Left lung (tissue), 14 donors: Measurements from ENCODE around the gene ASB11. TPM values are rescaled to one million over a fixed set of nuclear protein-coding genes. Genes with fewer than 3 reads are reported as not detected.
A peak's percentile ranks its signal among the peaks of the same experiment; 100 is the strongest.

Source experiments
- ATAC-seq: fragments of 200-7000 bp; cut with Tn5 transposase; one replicate; pipeline ENCODE4 v1.9.1; 2020; ENCODE audit warnings: moderate library complexity
- DNase-seq, 4 donors: peaks; one replicate each; pipeline ENCODE4 v3.0.0-alpha.2; 2013 to 2020
- H3K27ac ChIP-seq, 2 donors: fragments of 200-600 bp; sonication (generic) in 1 of 2; one replicate each; pipeline versions ENCODE4 v1.5.0 to v1.8.0; 2020 to 2021
- H3K27me3 ChIP-seq, 2 donors: fragments of 200-600 bp; sonication (generic) in 1 of 2; one replicate each; pipeline versions ENCODE4 v1.5.0 to v1.8.0; 2020 to 2021
- H3K36me3 ChIP-seq, 2 donors: fragments of 200-600 bp; sonication (generic) in 1 of 2; one replicate each; pipeline versions ENCODE4 v1.5.0 to v1.8.0; 2020 to 2021
- H3K4me1 ChIP-seq, 2 donors: fragments of 200-600 bp; one replicate each; pipeline ENCODE4 v1.8.0; 2021
- H3K4me3 ChIP-seq, 2 donors: fragments of 200-600 bp; sonication (generic) in 1 of 2; one replicate each; pipeline versions ENCODE4 v1.5.0 to v1.8.0; 2020 to 2021; ENCODE audit warnings: mild to moderate bottlenecking in 1 of 2
- H3K9me3 ChIP-seq, 2 donors: fragments of 200-600 bp; sonication (generic) in 1 of 2; one replicate each; pipeline versions ENCODE4 v1.5.0 to v1.8.0; 2020 to 2021
- intact Hi-C, 2 donors: fragments of 100-400 bp; cut with DNase I; formaldehyde crosslinking; loops; one replicate each; pipeline versions ENCODE4 v1.11.2 to v1.14.2; 2022
- long read RNA-seq, 12 donors: library from polyadenylated mRNA in 2 of 12; unstranded in 2 of 12; transcript quantifications; one replicate each; pipeline ENCODE4 v2.0.0 and lab custom pipeline, GENCODE V29; 2019 to 2026
- polyA plus RNA-seq, 6 donors: library from polyadenylated mRNA; unstranded; fragments of 120-200 nt; gene quantifications; one replicate each; pipeline ENCODE4 v1.2.1, GENCODE V29; 2013; ENCODE audit not compliant: insufficient read length in 6 of 6
- total RNA-seq, 2 donors: library from RNA; stranded (reverse); fragmentation: NEBNext Ultra II Directional; extraction: Animal tissue kit (Norgen Biotek cat#: 25700); gene quantifications; one replicate each; pipeline ENCODE4 v1.2.1, GENCODE V29; 2021
- TF ChIP-seq, protein P1 (sequence below), 2 donors: fragments of 200-600 bp; sonication (generic) in 1 of 2; IDR thresholded peaks; one replicate each; pipeline versions ENCODE4 v1.5.0 to v1.8.0; 2021; ENCODE audit warnings: antibody characterized with exemption in 2 of 2
- donor health status: DM: no; HTN: yes; CAD: no.
- donor health status: DM: no; HTN: no; CAD: no.

ASB11 gene, protein sequence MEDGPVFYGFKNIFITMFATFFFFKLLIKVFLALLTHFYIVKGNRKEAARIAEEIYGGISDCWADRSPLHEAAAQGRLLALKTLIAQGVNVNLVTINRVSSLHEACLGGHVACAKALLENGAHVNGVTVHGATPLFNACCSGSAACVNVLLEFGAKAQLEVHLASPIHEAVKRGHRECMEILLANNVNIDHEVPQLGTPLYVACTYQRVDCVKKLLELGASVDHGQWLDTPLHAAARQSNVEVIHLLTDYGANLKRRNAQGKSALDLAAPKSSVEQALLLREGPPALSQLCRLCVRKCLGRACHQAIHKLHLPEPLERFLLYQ
- total RNA-seq = under 1 TPM; 0.13 to 0.17 TPM
- under 1 TPM; 0.17 to 0.44 (median 0.30) TPM for polyA plus RNA-seq
- long read RNA-seq, donor 1 = 0 reads
- long read RNA-seq, donor 2 = 0 reads
- long read RNA-seq, donor 3 = 0 reads
- long read RNA-seq, donor 4 = 0 reads
- long read RNA-seq, donor 5 = 0 reads
- long read RNA-seq, donor 6 = 0 reads
- long read RNA-seq, donor 7 = 0 reads
- long read RNA-seq, donor 8 = 0 reads
- long read RNA-seq, donor 9 = 0 reads
- long read RNA-seq, donor 10 = 0 reads
- long read RNA-seq, donor 11 = 0 reads
- long read RNA-seq, donor 12 = 0 reads

DNA sequence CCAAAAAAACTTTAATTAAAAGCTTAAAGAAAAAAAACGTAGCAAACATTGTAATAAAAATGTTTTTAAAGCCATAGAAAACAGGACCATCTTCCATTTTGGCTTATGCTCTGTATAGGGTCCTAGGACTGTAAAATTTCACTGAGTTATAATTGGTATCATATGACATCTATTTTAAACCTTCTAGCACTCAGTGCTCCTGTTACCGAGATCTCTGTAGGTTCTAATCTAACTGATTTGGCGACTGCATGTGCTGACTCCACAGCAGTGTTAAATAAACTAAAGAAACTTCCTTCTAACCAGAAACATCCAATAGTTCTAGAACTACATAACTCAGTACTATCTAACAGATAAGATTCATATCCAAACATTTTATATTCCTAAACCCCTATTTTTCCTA, at the start of gene ASB11:
ASB11 (minus strand) TSS at position 132 of the 400 bp plus-strand sequence; CDS start at position 97, 35 bp downstream.
- Histone ChIP-seq H3K27me3 (no peaks in the 10 kb centered on the region), H3K4me3 (no peak within 1 kb of the TSS), H3K36me3 (no peaks in the 10 kb centered on the region), H3K27ac (no peak within 1 kb of the TSS), H3K4me1 (no peaks in the 10 kb centered on the region), H3K9me3 (no peaks in the 10 kb centered on the region)
- TF ChIP-seq, protein P1, sequence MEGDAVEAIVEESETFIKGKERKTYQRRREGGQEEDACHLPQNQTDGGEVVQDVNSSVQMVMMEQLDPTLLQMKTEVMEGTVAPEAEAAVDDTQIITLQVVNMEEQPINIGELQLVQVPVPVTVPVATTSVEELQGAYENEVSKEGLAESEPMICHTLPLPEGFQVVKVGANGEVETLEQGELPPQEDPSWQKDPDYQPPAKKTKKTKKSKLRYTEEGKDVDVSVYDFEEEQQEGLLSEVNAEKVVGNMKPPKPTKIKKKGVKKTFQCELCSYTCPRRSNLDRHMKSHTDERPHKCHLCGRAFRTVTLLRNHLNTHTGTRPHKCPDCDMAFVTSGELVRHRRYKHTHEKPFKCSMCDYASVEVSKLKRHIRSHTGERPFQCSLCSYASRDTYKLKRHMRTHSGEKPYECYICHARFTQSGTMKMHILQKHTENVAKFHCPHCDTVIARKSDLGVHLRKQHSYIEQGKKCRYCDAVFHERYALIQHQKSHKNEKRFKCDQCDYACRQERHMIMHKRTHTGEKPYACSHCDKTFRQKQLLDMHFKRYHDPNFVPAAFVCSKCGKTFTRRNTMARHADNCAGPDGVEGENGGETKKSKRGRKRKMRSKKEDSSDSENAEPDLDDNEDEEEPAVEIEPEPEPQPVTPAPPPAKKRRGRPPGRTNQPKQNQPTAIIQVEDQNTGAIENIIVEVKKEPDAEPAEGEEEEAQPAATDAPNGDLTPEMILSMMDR (IDR thresholded peaks at IDR 0.05) = no peak
- ATAC-seq (no peak), DNase-seq (no peak)
- intact Hi-C loops = no loop called here

DNA sequence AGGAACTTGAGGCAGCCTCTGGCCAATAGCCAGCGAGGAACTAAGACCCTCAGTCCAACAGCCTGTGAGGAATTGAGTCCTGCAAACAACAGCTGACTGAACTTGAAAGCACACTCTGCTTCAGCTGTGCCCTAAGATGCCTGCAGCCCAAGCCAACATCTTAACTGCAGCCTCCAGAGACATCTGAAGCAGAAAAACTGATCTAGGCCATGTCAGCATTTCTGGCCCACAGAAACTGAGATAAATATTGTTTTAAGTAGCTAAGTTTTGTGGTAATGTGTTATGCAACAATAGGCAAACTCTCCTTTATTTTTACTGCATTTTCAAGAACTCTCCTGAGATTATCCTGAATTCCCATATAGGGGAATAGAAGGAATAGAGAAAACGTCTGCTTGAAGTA, 44.3 kb upstream of the ASB11 start:
- H3K27me3 ChIP-seq = peaks cover 0 to 3% of the 10 kb centered on the region in 2 donors
- no peak overlapping the region for H3K27ac ChIP-seq
- no peaks in the 10 kb centered on the region for H3K36me3 ChIP-seq
- TF ChIP-seq, protein P1 (IDR thresholded peaks at IDR 0.05) = no peak
- no peak overlapping the region for H3K4me3 ChIP-seq
- DNase-seq (no peak), ATAC-seq (no peak)
- H3K9me3 ChIP-seq = no peaks in the 10 kb centered on the region
- intact Hi-C loops = no loop called here
- no peaks in the 10 kb centered on the region for H3K4me1 ChIP-seq

DNA sequence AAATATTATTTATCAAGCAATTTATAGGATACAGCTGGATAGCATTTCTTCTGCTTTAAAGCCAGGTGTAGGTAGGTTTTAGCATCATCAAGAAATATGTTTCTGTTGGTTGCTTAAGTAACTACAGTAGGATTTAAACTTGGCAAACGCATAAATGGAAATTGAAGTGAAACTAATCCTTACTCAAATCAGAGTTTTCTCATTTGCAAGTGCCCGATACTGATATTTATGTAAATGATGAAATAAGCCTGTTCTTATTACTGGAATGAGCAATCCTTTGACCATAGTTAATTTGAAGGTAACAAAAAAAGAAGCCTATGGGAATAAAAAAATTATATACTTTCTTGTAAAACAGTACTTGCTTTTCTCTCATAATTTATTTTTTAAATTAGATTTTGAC, 43.1 kb upstream of the ASB11 start:
- intact Hi-C loops = no loop called here
- Histone ChIP-seq H3K36me3 (no peaks in the 10 kb centered on the region), H3K27ac (no peak overlapping the region), H3K4me3 (no peak overlapping the region), H3K4me1 (no peaks in the 10 kb centered on the region), H3K27me3 (peaks cover 0 to 3% of the 10 kb centered on the region in 2 donors), H3K9me3 (no peaks in the 10 kb centered on the region)
- TF ChIP-seq, protein P1 (IDR thresholded peaks at IDR 0.05) = no peak
- no peak for DNase-seq
- no peak for ATAC-seq

DNA sequence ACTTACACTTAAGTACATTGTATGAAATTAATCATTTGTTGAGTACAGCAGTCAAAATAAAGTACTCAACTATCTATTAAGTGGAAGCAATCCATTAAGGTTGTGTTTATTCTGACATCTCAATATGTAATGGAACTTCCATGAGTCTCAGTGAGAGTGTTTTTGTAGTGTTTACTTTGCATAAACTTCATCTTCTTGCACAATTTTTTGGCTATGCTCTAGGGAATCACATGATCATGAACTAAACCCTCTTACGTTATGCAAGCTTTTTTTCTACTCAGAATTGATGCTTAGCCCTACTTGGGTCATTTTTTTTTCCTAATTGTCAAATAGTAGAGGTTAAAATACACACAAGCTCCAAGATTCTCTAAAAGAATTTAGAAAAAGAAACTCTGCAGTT, 41.0 kb upstream of the ASB11 start:
- Histone ChIP-seq H3K27me3 (peaks cover 0 to 3% of the 10 kb centered on the region in 2 donors), H3K4me3 (no peak overlapping the region), H3K36me3 (no peaks in the 10 kb centered on the region), H3K9me3 (no peaks in the 10 kb centered on the region), H3K27ac (peak overlapping the region in 1 of 2 donors; percentile 6), H3K4me1 (no peaks in the 10 kb centered on the region)
- intact Hi-C loops = no loop called here
- peak; percentile 69 for ATAC-seq
- TF ChIP-seq, protein P1 (IDR thresholded peaks at IDR 0.05) = no peak
- peak in 2 of 4 donors; percentile 61 to 81 for DNase-seq

DNA sequence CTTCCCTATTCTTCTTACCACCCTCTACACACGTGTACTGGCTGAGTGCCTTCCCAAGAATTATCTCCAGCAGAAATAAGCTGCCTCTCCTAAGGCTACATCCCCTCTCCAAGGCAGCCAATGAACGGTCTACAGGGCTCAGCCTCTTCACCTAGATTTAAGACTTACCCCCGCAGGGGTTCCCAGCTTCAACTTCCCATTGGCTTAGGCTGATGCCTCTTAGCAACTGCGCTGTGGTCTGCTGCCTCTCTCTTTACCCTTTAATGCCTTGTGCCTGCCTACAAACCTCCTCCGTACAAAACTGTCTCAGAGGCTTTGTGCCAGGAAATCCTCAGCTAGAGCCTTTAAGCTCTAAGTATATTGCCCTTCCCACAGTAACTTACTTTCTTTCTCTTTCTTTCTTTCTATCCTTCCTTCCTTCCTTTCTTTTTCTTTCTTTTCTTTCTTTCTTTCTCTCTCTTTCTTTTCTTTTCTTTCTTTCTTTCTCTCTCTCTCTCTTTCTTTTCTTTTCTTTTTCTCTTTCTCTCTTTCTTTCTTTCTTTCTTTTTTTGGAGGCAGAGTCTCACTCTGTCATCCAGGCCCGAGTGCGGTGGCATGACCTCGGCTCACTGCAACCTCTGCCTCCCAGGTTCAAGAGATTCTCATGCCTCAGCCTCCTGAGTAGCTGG, 35.0 kb upstream of the ASB11 start:
- no peaks in the 10 kb centered on the region for H3K9me3 ChIP-seq
- H3K27ac ChIP-seq = no peak overlapping the region
- TF ChIP-seq, protein P1 (IDR thresholded peaks at IDR 0.05) = no peak
- H3K36me3 ChIP-seq = no peaks in the 10 kb centered on the region
- no peak overlapping the region for H3K4me3 ChIP-seq
- no peaks in the 10 kb centered on the region for H3K27me3 ChIP-seq
- no peak for ATAC-seq
- no peaks in the 10 kb centered on the region for H3K4me1 ChIP-seq
- DNase-seq = no peak
- intact Hi-C loops = no loop called here
